ENCODE measurements around the gene ATRNL1. TPM values are rescaled to one million over a fixed set of nuclear protein-coding genes. Genes with fewer than 3 reads are reported as not detected.
"Not testable (repeated sequence)": the region's sequence is repeated elsewhere in the genome, so short reads cannot be mapped to it uniquely, and the experiment has no call there.

ATRNL1 gene
- polyA plus RNA-seq, 1 donor from 2014 or later, result 47.8 TPM

DNA sequence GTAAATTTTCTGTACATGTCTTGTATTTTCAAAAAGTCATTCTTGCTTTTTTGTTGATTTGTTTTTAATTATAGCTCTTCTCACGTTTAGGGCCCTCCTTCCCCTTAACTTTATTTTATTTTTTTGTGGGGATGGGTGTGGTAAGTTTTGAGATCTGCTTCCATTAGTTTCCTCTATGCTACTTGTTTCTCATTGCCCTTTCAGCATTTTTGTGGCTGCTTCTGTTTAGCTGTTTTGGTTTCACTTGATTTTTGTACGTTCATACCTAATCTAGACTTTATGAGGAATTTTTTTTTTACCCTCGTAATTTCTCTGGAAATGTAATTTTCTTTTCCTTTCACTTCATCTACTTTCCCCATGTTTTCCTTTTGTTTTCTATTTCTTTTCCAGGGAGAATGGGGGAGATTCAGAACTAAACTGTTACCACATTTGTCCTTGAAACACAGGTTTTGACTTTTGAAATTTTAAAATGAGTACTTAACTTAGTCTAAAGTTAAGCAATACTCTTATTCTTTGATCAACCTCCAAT lies 80.8 kb downstream of the ATRNL1 start:
- no peak overlapping the region for H3K4me3 ChIP-seq (ENCODE audit: low read length)
- H3K4me2 ChIP-seq (ENCODE audit: low read length), result no peak overlapping the region
- no peak for TF ChIP-seq EP300 (conservative IDR thresholded peaks at IDR 0.05; ENCODE audit: poor library complexity, severe bottlenecking)
- no peak overlapping the region for H3K27ac ChIP-seq (ENCODE audit: low read length)
- no peaks in the 10 kb centered on the region for H3K36me3 ChIP-seq (ENCODE audit: insufficient read depth, low read length)
- no peaks in the 10 kb centered on the region for H3K27me3 ChIP-seq (ENCODE audit: insufficient read depth, low read depth, low read length)
- no peaks in the 10 kb centered on the region for H3K9me3 ChIP-seq (ENCODE audit: low read length)
- H3K9ac ChIP-seq (ENCODE audit: low read length), result no peak overlapping the region
- no peaks in the 10 kb centered on the region for H3K9me2 ChIP-seq (ENCODE audit: insufficient read depth, low read length)
- no peaks in the 10 kb centered on the region for H3K79me2 ChIP-seq (replicated peaks; ENCODE audit: insufficient read depth, low read length)
- H4K20me1 ChIP-seq (ENCODE audit: insufficient read depth), result no peaks in the 10 kb centered on the region
- no peak overlapping the region for H2AFZ ChIP-seq (ENCODE audit: low read depth, low read length)
- no peaks in the 10 kb centered on the region for H3F3A ChIP-seq (ENCODE audit: insufficient read depth, low read length, poor library complexity, severe bottlenecking)

- H3K27ac ChIP-seq (ENCODE audit: low read length); H3K9ac ChIP-seq (ENCODE audit: low read length); H3K9me2 ChIP-seq (ENCODE audit: insufficient read depth, low read length); H3K4me3 ChIP-seq (ENCODE audit: low read length); H3K4me2 ChIP-seq (ENCODE audit: low read length); H3F3A ChIP-seq (ENCODE audit: insufficient read depth, low read length, poor library complexity, severe bottlenecking); H3K79me2 ChIP-seq (replicated peaks; ENCODE audit: insufficient read depth, low read length); H3K27me3 ChIP-seq (ENCODE audit: insufficient read depth, low read depth, low read length); H2AFZ ChIP-seq (ENCODE audit: low read depth, low read length); H4K20me1 ChIP-seq (ENCODE audit: insufficient read depth); H3K36me3 ChIP-seq (ENCODE audit: insufficient read depth, low read length); H3K9me3 ChIP-seq (ENCODE audit: low read length): not testable (repeated sequence)
These were observed 114.1 kb downstream of the ATRNL1 start for GRCh38 chr10:115207276-115207675.

GRCh38 chr10:115209133-115209532 lies 116.0 kb downstream of the ATRNL1 start:
- H3K27me3 ChIP-seq (ENCODE audit: insufficient read depth, low read depth, low read length), result no peaks in the 10 kb centered on the region
- H3K9me2 ChIP-seq (ENCODE audit: insufficient read depth, low read length), result no peaks in the 10 kb centered on the region
- H3F3A ChIP-seq (ENCODE audit: insufficient read depth, low read length, poor library complexity, severe bottlenecking), result no peaks in the 10 kb centered on the region
- H3K36me3 ChIP-seq (ENCODE audit: insufficient read depth, low read length), result no peaks in the 10 kb centered on the region
- H4K20me1 ChIP-seq (ENCODE audit: insufficient read depth), result no peaks in the 10 kb centered on the region
- H3K9me3 ChIP-seq (ENCODE audit: low read length), result no peaks in the 10 kb centered on the region
- TF ChIP-seq POLR2AphosphoS5 (IDR thresholded peaks at IDR 0.05), result no peak
- no peak for TF ChIP-seq MXI1 (conservative IDR thresholded peaks at IDR 0.05; ENCODE audit: poor library complexity, severe bottlenecking)
- no peak for TF ChIP-seq RAD21 (conservative IDR thresholded peaks at IDR 0.05)
- TF ChIP-seq, protein P1, sequence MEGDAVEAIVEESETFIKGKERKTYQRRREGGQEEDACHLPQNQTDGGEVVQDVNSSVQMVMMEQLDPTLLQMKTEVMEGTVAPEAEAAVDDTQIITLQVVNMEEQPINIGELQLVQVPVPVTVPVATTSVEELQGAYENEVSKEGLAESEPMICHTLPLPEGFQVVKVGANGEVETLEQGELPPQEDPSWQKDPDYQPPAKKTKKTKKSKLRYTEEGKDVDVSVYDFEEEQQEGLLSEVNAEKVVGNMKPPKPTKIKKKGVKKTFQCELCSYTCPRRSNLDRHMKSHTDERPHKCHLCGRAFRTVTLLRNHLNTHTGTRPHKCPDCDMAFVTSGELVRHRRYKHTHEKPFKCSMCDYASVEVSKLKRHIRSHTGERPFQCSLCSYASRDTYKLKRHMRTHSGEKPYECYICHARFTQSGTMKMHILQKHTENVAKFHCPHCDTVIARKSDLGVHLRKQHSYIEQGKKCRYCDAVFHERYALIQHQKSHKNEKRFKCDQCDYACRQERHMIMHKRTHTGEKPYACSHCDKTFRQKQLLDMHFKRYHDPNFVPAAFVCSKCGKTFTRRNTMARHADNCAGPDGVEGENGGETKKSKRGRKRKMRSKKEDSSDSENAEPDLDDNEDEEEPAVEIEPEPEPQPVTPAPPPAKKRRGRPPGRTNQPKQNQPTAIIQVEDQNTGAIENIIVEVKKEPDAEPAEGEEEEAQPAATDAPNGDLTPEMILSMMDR (IDR thresholded peaks at IDR 0.05; ENCODE audit: poor library complexity, severe bottlenecking), result no peak
- TF ChIP-seq REST (IDR thresholded peaks at IDR 0.05; ENCODE audit: borderline replicate concordance), result no peak
- no peak for TF ChIP-seq EP300 (conservative IDR thresholded peaks at IDR 0.05; ENCODE audit: poor library complexity, severe bottlenecking)
- no peak for TF ChIP-seq TAF1 (IDR thresholded peaks at IDR 0.05; ENCODE audit: low read depth)
- no peak for TF ChIP-seq EZH2 (IDR thresholded peaks at IDR 0.05; ENCODE audit: borderline replicate concordance, insufficient read depth, low read length, poor library complexity, severe bottlenecking)
- TF ChIP-seq SMC3 (conservative IDR thresholded peaks at IDR 0.05; ENCODE audit: poor library complexity), result no peak
- H3K4me2 ChIP-seq (ENCODE audit: low read length), result no peak overlapping the region
- H2AFZ ChIP-seq (ENCODE audit: low read depth, low read length), result no peak overlapping the region
- H3K4me3 ChIP-seq (ENCODE audit: low read length), result no peak overlapping the region
- no peak overlapping the region for H3K27ac ChIP-seq (ENCODE audit: low read length)
- no peak overlapping the region for H3K9ac ChIP-seq (ENCODE audit: low read length)
- no peaks in the 10 kb centered on the region for H3K79me2 ChIP-seq (replicated peaks; ENCODE audit: insufficient read depth, low read length)
